IMR-90 (cell line): ENCODE data around the gene NDUFAF8. TPM values are rescaled to one million over a fixed set of nuclear protein-coding genes. Genes with fewer than 3 reads are reported as not detected.

ENCODE experiments used
- ATAC-seq: fragments of 200-7000 bp; cut with Tn5 transposase; 2 replicates; pipeline ENCODE4 v1.9.1; 2020; ENCODE audit warnings: low read depth, mild to moderate bottlenecking, moderate library complexity
- BruUV-seq: library from RNA; stranded (reverse); fragments of 400-500 nt; replicated peaks from 2 replicates; lab custom pipeline; 2021; lab: Mats Ljungman, UMichigan
- CTCF ChIA-PET: fragments of 300-600 bp; formaldehyde crosslinking; extraction: SDS; loops from one replicate; lab custom pipeline; 2021; ENCODE audit warnings: antibody characterized with exemption; lab: Yijun Ruan, JAX
- POLR2A ChIA-PET: fragments of 300-600 bp; sonication (Branson Sonifier 250); formaldehyde crosslinking; loops from one replicate; lab custom pipeline; 2022; ENCODE audit warnings: antibody characterized with exemption; ENCODE audit not compliant: unreplicated experiment; lab: Charles Lee
- DNase-seq: peaks from one replicate; pipeline ENCODE4 v3.0.0; 2013
- H2AFZ ChIP-seq: replicated peaks from 2 replicates; pipeline ENCODE3; 2013; ENCODE audit warnings: low read length, mild to moderate bottlenecking; ENCODE audit not compliant: poor library complexity
- H2AK5ac ChIP-seq: 2 replicates; pipeline ENCODE4 v1.6.1; 2013; ENCODE audit warnings: low read depth, low read length, inconsistent platforms
- H2AK9ac ChIP-seq: replicated peaks from 2 replicates; pipeline ENCODE3; 2013; ENCODE audit warnings: mild to moderate bottlenecking, low read depth, low read length, moderate library complexity; ENCODE audit not compliant: poor library complexity
- H2BK120ac ChIP-seq: 2 replicates; pipeline ENCODE4 v1.6.1; 2013; ENCODE audit warnings: low read depth, low read length, inconsistent platforms
- H2BK15ac ChIP-seq: 3 replicates; pipeline ENCODE4 v1.6.1; 2013; ENCODE audit warnings: low read depth, low read length, inconsistent platforms
- H2BK20ac ChIP-seq: 2 replicates; pipeline ENCODE4 v1.6.1; 2013; ENCODE audit warnings: low read depth, mild to moderate bottlenecking, inconsistent platforms, low read length, moderate library complexity
- H2BK5ac ChIP-seq: 2 replicates; pipeline ENCODE4 v1.6.1; 2013; ENCODE audit warnings: mild to moderate bottlenecking, low read depth, low read length, inconsistent platforms; ENCODE audit not compliant: poor library complexity, severe bottlenecking
- H3K14ac ChIP-seq: replicated peaks from 2 replicates; pipeline ENCODE4 v1.6.1; 2013; ENCODE audit warnings: low read depth, low read length, inconsistent platforms
- H3K18ac ChIP-seq: 2 replicates; pipeline ENCODE4 v1.6.1; 2013; ENCODE audit warnings: low read depth, low read length, control low read depth
- H3K23ac ChIP-seq: 2 replicates; pipeline ENCODE4 v1.6.1; 2013; ENCODE audit warnings: low read depth, low read length, inconsistent platforms
- H3K27ac ChIP-seq: 2 replicates; pipeline ENCODE4 v1.5.1; 2013; ENCODE audit warnings: mild to moderate bottlenecking, control low read depth, low read length; ENCODE audit not compliant: insufficient read depth
- H3K27me3 ChIP-seq: 2 replicates; pipeline ENCODE4 v1.6.1; 2013; ENCODE audit warnings: low read length; ENCODE audit not compliant: control insufficient read depth, insufficient read depth
- H3K36me3 ChIP-seq: 2 replicates; pipeline ENCODE4 v1.6.1; 2013; ENCODE audit warnings: low read length, mixed read lengths; ENCODE audit not compliant: control insufficient read depth, insufficient read depth
- H3K4ac ChIP-seq: 2 replicates; pipeline ENCODE4 v1.6.1; 2013; ENCODE audit warnings: low read depth, low read length, inconsistent platforms
- H3K4me1 ChIP-seq: 2 replicates; pipeline ENCODE4 v1.6.1; 2013; ENCODE audit warnings: low read length, mixed read lengths; ENCODE audit not compliant: control insufficient read depth, insufficient read depth
- H3K4me2 ChIP-seq: 2 replicates; pipeline ENCODE4 v1.6.1; 2013; ENCODE audit warnings: low read depth, mild to moderate bottlenecking, control low read depth, low read length, moderate library complexity
- H3K4me3 ChIP-seq: 2 replicates; pipeline ENCODE4 v1.5.1; 2013; ENCODE audit warnings: low read depth, mild to moderate bottlenecking, control low read depth, low read length, moderate library complexity; ENCODE audit not compliant: insufficient read depth
- H3K56ac ChIP-seq: 2 replicates; pipeline ENCODE4 v1.6.1; 2013; ENCODE audit warnings: low read length, inconsistent platforms; ENCODE audit not compliant: insufficient read depth; ENCODE audit errors: extremely low read depth
- H3K79me1 ChIP-seq, 2 experiments: 2 replicates each; pipeline ENCODE4 v1.6.1; 2013; ENCODE audit warnings: low read length in 2 of 2, inconsistent platforms in 1 of 2, low read depth in 1 of 2
- H3K9ac ChIP-seq: 2 replicates; pipeline ENCODE4 v1.6.1; 2013; ENCODE audit warnings: low read depth, low read length, control low read depth
- H3K9me1 ChIP-seq: 2 replicates; pipeline ENCODE4 v1.6.1; 2013; ENCODE audit warnings: low read length, inconsistent platforms; ENCODE audit not compliant: insufficient read depth
- H3K9me3 ChIP-seq: 2 replicates; pipeline ENCODE4 v1.6.1; 2013; ENCODE audit warnings: low read length; ENCODE audit not compliant: control insufficient read depth, insufficient read depth
- H4K20me1 ChIP-seq: 2 replicates; pipeline ENCODE4 v1.6.1; 2013; ENCODE audit warnings: low read length, inconsistent platforms; ENCODE audit not compliant: insufficient read depth
- H4K5ac ChIP-seq: 2 replicates; pipeline ENCODE4 v1.6.1; 2013; ENCODE audit warnings: mild to moderate bottlenecking, low read depth, low read length, control low read depth
- H4K8ac ChIP-seq, 2 experiments: 2 replicates each; pipeline ENCODE4 v1.6.1; 2013; ENCODE audit warnings: low read depth in 2 of 2, low read length in 2 of 2, control low read depth in 1 of 2, inconsistent platforms in 1 of 2
- H4K91ac ChIP-seq: 2 replicates; pipeline ENCODE4 v1.6.1; 2013; ENCODE audit warnings: low read depth, low read length, inconsistent platforms; ENCODE audit not compliant: insufficient read depth
- CEBPB ChIP-seq: IDR thresholded peaks from 2 replicates; pipeline ENCODE4 v1.6.1; 2012; ENCODE audit warnings: low read depth, low read length, improper control_type of control experiment
- CHD1 ChIP-seq: IDR thresholded peaks from 2 replicates; pipeline ENCODE4 v1.6.1; 2012; ENCODE audit warnings: low read depth, low read length, improper control_type of control experiment
- MAZ ChIP-seq: IDR thresholded peaks from 2 replicates; pipeline ENCODE4 v1.6.1; 2012; ENCODE audit warnings: low read depth, mild to moderate bottlenecking, low read length, improper control_type of control experiment, moderate library complexity, borderline replicate concordance
- MXI1 ChIP-seq: IDR thresholded peaks from 2 replicates; pipeline ENCODE4 v1.6.1; 2012; ENCODE audit warnings: low read depth, mild to moderate bottlenecking, low read length, moderate library complexity, borderline replicate concordance
- POLR2A ChIP-seq: IDR thresholded peaks from 2 replicates; pipeline ENCODE4 v1.6.1; 2012; ENCODE audit warnings: mild to moderate bottlenecking, low read depth, low read length
- RCOR1 ChIP-seq: IDR thresholded peaks from 2 replicates; pipeline ENCODE4 v1.6.1; 2012; ENCODE audit warnings: mild to moderate bottlenecking, low read length, improper control_type of control experiment; ENCODE audit not compliant: insufficient replicate concordance
- RFX5 ChIP-seq: IDR thresholded peaks from 2 replicates; pipeline ENCODE4 v1.8.0; 2012; ENCODE audit warnings: low read depth, mild to moderate bottlenecking, low read length, moderate library complexity
- WGBS, 2 experiments: methylation state at CpG; one replicate each; pipeline versions ENCODE4 v1.1.5 to v1.1.7; 2013; ENCODE audit warnings: missing lambda C conversion rate in 2 of 2; ENCODE audit not compliant: insufficient read length in 1 of 2; ENCODE audit errors: extremely low coverage in 2 of 2; 5-methylcytosine and 5-hydroxymethylcytosine counted together
- dilution Hi-C: fragments of 300-500 bp; cut with HindIII; formaldehyde crosslinking; loops from one replicate; pipeline ENCODE4 v1.14.3; 2018; ENCODE audit warnings: low sequenced_read_pairs; ENCODE audit not compliant: unreplicated experiment
- in situ Hi-C: fragments of 300-500 bp; cut with MboI; formaldehyde crosslinking; loops from 3 replicates; pipeline ENCODE4 v1.14.3; 2019; ENCODE audit warnings: low sequenced_read_pairs, inconsistent platforms, mixed read lengths
- intact Hi-C: fragments of 100-400 bp; cut with micrococcal nuclease; formaldehyde crosslinking; loops from 2 replicates; pipeline ENCODE4 v1.10.0; 2022
- polyA plus RNA-seq, 3 experiments: library from polyadenylated mRNA; depleted of rRNA; stranded (reverse); fragments of >200 nt; gene quantifications; 2 replicates each; pipeline ENCODE4 v1.2.3, GENCODE V29; 2012; ENCODE audit warnings: low replicate concordance in 1 of 3
- total RNA-seq: library from RNA; depleted of rRNA; stranded (reverse); fragments of >200 nt; gene quantifications from 2 replicates; pipeline ENCODE4 v1.2.3, GENCODE V29; 2012
- TF ChIP-seq, protein P1 (sequence below): conservative IDR thresholded peaks from 2 replicates; pipeline ENCODE4 v1.5.1; 2012; ENCODE audit warnings: mild to moderate bottlenecking, low read depth, low read length, improper control_type of control experiment

NDUFAF8 gene
- total and polyA plus RNA-seq, 2 of the 4 experiments (the other 2 are of a cell fraction): 11.1 to 65.0 TPM

DNA sequence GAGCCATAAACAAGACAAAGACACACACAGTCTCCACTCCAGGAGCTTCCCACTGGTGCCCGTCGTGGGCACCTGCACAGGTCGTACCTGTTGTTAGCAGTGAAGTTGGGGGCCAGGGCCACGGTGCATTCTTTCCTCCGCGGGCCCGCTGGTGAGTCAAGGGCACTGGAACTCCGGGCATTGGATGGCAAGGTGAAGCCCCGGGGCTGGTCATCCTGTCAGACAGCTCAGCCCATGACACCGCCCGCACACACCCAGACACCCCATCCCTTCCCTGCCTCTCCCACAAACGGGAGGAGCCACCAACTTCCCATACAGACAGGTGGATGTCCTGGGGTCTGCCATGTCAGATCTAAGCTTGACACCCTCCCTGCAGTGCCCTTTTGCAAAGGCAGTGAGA, 32.5 kb upstream of the NDUFAF8 start:
- in situ Hi-C loops: no loop called here

More for the DNA sequence above, 32.5 kb upstream of the NDUFAF8 start:
- Histone ChIP-seq H2BK15ac (no peak overlapping the region), H3K36me3 (peaks cover 5% of the 10 kb centered on the region; the same call in 1 of the 2 replicates), H2AK9ac (no peak overlapping the region), H3K9me1 (0 out of 2 replicates have a peak, but pooled peaks cover 6% of the 10 kb centered on the region), H3K4me3 (no peak overlapping the region), H3K27ac (no peak overlapping the region), H4K5ac (no peak overlapping the region), H2AFZ (no peak overlapping the region), H3K14ac (no peak overlapping the region), H3K4me2 (no peak overlapping the region), H2BK5ac (no peak overlapping the region), H3K56ac (no peak overlapping the region), H4K91ac (no peak overlapping the region), H2BK120ac (no peak overlapping the region), H3K4me1 (no peaks in the 10 kb centered on the region), H2AK5ac (no peak overlapping the region), H3K9me3 (no peaks in the 10 kb centered on the region), H3K4ac (no peak overlapping the region), H3K9ac (no peak overlapping the region), H4K20me1 (peaks cover 5% of the 10 kb centered on the region; the same call in 1 of the 2 replicates), H3K79me1 (no peaks in the 10 kb centered on the region), H4K8ac (no peak overlapping the region), H3K27me3 (no peaks in the 10 kb centered on the region), H3K23ac (no peak overlapping the region), H3K18ac (no peak overlapping the region), H2BK20ac (no peak overlapping the region)
- intact Hi-C loops: no loop called here
- no peak for DNase-seq
- dilution Hi-C loops: no loop called here
- CTCF ChIA-PET: no interaction called here
- TF ChIP-seq MAZ: no peak
- no peak for TF ChIP-seq CHD1
- TF ChIP-seq RFX5: no peak
- TF ChIP-seq, protein P1, sequence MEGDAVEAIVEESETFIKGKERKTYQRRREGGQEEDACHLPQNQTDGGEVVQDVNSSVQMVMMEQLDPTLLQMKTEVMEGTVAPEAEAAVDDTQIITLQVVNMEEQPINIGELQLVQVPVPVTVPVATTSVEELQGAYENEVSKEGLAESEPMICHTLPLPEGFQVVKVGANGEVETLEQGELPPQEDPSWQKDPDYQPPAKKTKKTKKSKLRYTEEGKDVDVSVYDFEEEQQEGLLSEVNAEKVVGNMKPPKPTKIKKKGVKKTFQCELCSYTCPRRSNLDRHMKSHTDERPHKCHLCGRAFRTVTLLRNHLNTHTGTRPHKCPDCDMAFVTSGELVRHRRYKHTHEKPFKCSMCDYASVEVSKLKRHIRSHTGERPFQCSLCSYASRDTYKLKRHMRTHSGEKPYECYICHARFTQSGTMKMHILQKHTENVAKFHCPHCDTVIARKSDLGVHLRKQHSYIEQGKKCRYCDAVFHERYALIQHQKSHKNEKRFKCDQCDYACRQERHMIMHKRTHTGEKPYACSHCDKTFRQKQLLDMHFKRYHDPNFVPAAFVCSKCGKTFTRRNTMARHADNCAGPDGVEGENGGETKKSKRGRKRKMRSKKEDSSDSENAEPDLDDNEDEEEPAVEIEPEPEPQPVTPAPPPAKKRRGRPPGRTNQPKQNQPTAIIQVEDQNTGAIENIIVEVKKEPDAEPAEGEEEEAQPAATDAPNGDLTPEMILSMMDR: no peak
- no peak for TF ChIP-seq RCOR1
- no peak for TF ChIP-seq CEBPB
- TF ChIP-seq POLR2A: no peak
- no peak for TF ChIP-seq MXI1
- POLR2A ChIA-PET: no interaction called here
- 100% methylated on average over 3 of the region's 12 CpGs; no CpG with 5 or more reads in 1 of the 2 experiments for WGBS, 2 experiments
- no TSS peak for BruUV-seq
- no peak for ATAC-seq
